ENCODE data around the gene DALRD3.
"Not testable (repeated sequence)": the region's sequence is repeated elsewhere in the genome, so short reads cannot be mapped to it uniquely, and the experiment has no call there.

The DALRD3 gene

DNA sequence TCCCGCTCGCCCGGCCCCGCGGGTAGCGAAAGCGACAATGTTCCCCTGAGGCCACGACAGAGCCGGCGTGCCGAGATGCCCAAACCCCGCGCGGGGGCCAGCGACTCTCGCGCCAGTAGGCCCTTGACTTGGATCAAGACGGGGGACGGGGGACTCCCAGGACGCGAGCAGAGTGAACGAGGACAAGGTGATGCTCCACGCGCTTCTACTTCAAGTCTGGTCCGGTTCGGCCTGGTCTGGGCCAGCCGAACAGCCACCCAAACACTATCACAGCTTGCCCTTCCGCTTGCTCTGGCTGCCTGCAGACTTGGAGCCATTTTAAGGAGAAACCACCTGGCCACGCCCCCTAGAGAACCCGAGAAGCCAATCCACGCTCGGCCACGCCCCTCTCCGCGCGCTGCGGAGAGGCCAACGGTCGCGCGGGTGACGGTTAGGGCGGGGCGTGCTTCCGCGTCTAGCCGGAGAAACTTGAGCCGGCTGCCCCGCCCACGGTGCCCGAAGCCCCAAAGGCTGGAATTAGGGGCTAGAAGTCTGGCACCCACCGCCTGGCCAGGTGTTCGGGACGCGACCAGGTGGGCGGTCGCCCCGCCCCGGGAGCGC lies 2.9 kb upstream of the DALRD3 start:
- DNase-seq: peak; percentile 68

DNA sequence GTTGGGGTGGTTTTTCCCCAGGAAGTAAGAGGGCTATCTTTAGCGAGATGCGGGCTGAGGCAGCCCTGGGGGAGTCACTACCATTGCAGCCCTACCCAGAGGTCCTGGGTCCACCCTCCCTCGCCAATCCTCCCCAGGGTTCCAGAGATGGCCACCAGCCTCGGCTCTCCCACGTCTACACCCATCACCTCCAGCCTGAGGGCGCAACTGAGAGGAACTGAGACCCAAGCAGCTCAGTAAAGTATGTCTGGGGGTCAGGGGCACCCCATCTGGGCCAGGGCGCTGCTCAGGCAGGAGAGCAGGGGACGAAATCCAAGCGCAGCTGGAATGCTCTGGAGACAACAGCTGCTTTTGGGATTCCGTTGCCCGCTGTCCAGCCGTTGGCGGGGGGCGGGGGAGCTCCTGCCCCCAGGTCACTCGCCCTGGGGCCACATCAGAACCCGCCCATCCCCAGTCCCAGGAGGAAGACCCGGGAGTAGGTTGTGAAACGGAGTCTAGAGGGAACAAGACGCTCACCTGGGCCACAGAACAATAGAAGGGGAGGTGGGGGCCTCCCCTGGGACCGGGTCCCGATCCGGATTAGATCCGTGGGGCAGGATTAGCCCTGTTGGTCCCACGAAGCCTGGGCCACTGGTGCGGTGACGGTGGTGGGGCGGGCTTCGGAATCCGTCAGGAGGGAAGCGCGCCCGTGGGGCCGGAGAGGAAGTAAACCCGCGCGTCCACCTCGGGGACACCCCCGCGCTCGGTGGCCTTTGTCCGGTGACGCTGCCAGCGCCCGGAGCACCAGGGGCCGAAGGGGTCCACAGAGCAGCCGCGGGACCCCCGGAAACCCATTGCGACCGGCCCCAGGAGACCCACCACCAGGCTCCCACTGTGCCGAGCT lies 2.2 kb upstream of the DALRD3 start:
- DNase-seq: no peak

DNA sequence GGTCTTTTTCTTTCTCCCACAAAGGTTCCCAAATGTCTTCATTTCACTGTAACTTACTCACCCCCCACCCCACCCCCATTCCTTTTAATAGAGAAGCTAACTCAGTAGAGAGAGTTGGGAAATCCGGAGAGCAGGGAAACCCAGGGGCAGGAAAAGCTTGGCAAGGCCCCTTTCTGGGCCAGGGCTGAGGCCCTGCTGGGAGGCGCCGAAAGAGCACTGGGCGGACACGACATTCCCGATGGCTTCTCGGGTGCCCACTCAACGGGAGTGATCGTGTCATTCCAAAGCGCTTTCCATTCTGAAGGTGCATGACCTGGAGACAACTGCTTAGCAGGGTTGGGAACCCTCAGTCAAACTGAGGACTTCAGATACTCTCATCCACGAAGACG lies 1.6 kb upstream of the DALRD3 start:
- no peak for DNase-seq

- DNase-seq: no peak
Observed at GRCh38 chr3:49018707-49019006, 277 bp upstream of the DALRD3 start.

GRCh38 chr3:49017229-49017970 lies 980 bp downstream of the DALRD3 start:
- no peak for DNase-seq

DNA sequence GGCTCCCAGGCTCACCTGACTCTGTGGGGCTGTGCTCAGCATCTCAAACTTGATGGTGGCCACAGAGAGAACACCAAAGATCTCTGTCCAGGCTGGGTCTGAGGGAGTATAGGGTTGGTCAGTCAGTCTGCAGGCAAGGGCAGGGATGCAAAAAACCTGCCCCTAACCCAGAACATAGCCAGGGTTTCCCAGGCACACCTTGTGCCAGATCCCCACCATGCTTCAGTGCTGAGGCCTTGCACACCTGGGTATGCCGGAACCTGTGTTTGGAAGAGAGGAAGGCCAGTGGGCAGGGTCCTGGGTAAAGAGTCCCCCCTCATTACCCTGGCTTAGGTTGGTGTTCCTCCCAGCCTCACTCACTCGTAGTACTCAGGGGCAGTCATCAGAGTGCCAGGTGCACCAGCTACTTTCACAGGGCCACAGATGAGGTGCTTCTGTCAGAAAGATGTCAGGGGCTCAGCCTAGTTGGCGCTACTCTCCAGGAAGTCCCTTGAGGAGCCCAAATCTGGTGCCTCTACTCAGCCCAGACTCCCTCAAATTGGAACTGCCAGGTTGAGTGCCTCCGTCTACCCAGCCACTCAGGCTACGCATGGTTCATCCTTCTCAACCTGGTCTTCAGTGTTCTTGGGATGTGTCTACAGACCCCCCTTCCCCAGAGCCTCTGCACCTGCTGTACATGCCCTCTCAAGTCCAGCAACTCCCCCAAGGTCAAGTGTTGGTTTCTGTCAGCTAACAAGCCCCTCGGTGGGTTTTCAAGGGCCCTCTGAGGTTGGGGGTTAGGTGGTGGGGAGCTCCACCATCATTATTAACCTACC lies 1.8 kb downstream of the DALRD3 start:
- no peak for DNase-seq

- DNase-seq: no peak
Observed at GRCh38 chr3:49015765-49016164, 2.6 kb downstream of the DALRD3 start.

DNA sequence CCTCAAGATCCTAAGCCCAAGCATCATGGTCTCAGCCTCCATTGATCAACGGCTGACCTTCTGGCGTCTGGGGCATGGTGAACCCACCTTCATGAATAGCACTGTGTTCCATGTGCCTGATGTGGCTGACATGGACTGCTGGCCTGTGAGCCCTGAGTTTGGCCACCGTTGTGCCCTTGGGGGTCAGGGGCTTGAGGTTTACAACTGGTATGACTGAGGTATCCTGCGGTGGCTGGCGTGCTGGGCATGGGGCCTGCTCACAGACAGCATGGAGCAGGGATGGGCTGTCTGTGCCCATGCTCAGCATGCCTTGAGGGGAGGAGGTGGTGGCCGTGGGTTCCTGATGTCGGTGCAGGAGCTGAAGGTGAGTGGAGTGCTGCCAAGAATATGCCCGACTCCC lies 3.3 kb downstream of the DALRD3 start:
- DNase-seq: no peak

GRCh38 chr3:49013738-49014660 lies 4.4 kb downstream of the DALRD3 start:
- no peak for DNase-seq

DNA sequence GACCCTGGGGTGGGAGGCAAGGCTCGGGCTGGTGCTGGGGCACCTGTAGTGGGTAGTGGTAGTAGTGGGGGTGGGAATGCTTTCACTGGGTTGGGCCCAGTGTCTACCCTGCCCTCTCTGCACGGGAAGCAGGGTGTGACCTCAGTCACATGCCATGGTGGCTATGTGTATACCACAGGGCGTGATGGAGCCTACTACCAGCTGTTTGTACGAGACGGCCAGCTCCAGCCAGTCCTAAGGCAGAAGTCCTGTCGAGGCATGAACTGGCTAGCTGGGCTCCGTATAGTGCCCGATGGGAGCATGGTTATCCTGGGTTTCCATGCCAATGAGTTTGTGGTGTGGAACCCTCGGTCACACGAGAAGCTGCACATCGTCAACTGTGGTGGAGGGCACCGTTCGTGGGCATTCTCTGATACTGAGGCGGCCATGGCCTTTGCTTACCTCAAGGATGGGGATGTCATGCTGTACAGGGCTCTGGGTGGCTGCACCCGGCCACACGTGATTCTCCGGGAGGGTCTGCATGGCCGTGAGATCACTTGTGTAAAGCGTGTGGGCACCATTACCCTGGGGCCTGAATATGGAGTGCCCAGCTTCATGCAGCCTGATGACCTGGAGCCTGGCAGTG lies 5.2 kb downstream of the DALRD3 start:
- no peak for DNase-seq

DNA sequence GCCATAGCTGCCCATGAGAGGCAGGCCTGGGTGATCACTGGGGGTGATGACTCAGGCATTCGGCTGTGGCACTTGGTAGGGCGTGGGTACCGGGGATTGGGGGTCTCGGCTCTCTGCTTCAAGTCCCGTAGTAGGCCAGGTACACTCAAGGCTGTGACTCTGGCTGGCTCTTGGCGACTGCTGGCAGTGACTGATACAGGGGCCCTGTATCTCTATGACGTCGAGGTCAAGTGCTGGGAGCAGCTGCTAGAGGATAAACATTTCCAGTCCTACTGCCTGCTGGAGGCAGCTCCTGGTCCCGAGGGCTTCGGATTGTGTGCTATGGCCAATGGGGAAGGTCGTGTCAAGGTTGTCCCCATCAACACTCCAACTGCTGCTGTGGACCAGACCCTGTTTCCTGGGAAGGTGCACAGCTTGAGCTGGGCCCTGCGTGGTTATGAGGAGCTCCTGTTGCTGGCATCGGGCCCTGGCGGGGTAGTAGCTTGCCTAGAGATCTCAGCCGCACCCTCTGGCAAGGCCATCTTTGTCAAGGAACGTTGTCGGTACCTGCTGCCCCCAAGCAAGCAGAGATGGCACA lies 5.9 kb downstream of the DALRD3 start:
- no peak for DNase-seq

GRCh38 chr3:49009396-49009795 lies 9.0 kb downstream of the DALRD3 start:
- no peak for DNase-seq

- DNase-seq: not testable (repeated sequence)
Observed at GRCh38 chr3:49008627-49009026, 9.8 kb downstream of the DALRD3 start.

DNA sequence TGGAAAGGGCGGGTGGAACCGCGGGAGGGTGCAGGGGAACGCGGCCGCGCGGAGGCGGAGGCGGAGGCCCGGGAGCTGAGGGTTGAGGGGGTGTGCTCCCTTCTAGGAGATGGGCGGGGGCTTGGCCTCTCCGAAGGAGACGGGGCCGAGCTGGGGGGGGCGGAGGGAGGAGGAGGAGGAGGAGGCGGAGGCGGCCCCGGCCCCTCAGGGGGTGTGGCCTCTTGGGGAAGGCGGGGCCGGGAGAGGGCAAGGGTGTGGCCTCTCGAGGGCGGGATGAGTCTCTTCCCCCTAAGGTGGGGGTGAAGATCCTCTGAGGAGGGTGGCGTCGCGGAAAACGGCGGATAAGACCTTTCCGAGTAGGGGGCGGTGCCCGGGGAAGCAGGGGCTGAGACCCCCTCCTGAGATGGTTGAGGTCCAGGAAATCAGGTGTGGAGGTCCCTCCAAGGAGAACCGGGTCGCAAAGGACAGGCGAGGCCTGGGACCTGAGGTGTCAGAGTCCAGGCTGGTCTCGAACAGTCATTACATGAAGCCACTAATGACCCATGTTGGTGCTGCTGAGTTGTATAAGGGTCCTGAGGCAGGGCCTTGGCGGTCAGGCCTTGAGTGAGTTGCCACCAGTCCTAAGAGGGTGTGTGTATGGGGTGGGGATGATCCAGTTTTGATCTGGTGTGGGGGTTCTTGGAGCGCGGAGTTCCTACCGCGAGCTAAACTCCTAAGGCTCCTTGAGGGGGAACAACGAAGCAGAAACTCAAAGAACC lies 10.4 kb downstream of the DALRD3 start:
- DNase-seq: no peak

DNA sequence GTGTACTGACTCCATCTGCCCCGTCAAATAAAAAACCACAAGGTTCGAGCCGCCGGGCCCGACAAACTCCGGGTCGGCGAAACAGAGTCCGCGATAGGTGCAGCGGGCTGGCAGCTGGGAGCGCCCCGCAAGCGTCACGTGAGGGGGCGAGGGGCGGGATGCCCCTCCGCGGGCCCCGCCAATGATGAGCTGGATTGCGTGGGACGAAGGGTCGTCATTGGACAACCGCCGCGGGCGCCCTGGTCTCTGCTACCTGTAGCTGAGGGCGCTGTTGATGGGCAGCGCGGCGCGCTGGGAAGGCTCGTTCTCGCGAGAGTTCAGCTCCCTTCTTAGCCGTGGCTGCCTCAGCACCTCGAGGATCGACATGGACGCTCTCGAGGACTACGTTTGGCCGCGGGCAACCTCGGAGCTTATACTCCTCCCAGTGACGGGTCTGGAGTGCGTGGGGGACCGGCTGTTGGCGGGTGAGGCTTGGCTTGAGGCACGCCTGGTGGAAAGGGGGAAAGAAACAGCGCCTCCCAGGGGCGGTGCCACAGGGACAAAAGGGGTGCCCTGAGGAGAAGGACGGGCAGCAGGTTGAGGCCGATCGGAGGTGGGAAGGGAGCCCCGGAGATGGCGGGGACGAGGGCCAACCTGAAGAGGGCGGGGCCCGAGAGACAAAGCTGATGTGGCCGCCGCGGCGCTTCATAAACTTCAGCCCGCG lies 11.2 kb downstream of the DALRD3 start, which contains the start of gene WDR6:
Gene WDR6 (plus strand): TSS at position 324 of the 703 bp plus-strand sequence. CDS start 41 bp downstream, at position 365.
- peak; percentile 61 for DNase-seq

DNA sequence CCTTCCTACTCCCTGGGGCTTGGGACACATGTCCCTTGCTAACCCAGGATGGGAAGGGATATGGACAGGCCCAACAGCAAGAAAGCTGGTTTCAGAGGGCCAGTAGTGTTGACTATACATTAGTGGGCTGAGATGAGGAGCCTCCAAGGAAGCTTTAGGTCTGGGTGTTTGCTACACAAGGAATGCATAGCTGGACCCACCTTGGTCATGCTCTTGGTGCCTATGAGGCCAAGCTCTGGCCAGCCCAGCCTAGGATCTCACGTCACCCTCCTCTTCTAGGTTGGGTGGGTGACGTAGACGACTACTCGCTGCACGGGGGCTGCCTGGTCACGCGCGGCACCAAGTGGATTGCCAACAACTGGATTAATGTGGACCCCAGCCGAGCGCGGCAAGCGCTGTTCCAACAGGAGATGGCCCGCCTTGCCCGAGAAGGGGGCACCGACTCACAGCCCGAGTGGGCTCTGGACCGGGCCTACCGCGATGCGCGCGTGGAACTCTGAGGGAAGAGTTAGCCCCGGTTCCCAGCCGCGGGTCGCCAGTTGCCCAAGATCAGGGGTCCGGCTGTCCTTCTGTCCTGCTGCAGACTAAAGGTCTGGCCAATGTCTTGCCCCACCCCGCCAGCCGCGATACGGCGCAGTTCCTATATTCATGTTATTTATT lies 11.8 kb downstream of the DALRD3 start:
- no peak for DNase-seq

DNA sequence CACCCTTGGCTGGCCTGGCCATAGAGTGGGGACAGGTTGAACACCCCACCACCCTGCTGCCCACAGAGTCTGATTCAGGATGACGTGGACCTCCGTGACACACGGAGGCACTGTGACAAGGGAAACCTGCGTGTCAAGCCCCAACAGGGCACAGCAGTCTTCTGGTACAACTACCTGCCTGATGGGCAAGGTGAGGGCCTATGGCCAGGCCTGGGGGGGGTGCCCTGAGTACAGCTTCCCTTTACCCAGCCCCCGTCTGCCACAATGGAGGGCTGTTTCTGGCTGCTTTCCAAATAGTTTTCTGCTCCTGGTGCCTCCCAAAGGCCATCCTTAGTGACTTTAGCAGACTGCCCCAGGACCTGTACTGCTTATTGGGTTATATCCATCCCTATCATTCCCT lies 12.4 kb downstream of the DALRD3 start:
- DNase-seq: no peak

DNA sequence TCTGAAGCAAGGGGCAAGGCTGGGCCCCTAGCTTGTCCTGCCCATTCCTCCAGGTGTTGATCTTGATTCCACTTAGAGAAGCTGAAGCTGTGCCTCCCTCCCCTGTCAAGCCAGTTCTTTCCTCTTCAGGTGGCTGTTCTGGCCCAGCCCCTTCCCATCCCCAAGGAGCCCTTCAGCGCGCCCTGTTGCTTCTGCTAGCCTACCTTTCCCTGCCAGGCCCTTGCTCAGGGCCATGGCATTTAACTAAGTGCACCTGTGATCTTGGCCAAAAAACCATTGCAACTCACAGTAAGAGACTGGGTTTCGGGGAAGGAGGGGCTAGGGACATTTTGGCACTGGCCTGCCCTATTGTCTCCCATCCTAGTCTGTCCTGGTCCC lies 13.1 kb downstream of the DALRD3 start:
- no peak for DNase-seq
